ENCODE results near the gene MT1E.

DNA sequence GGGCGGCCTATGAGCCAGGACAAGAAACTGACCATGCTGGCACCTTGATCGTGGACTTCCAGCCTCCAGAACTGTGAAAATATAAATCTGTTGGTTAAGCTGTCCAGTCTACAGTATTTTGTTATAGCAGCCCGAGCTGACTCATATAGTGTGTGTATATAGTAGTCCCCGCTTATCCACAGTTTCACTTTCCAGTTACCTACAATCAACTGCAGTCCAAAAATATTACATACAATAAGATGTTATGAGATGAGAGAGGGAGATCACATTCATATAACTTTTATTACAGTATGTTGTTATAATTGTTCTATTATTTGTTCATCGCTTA, 31.3 kb upstream of the MT1E start:
- TF ChIP-seq, protein P1, sequence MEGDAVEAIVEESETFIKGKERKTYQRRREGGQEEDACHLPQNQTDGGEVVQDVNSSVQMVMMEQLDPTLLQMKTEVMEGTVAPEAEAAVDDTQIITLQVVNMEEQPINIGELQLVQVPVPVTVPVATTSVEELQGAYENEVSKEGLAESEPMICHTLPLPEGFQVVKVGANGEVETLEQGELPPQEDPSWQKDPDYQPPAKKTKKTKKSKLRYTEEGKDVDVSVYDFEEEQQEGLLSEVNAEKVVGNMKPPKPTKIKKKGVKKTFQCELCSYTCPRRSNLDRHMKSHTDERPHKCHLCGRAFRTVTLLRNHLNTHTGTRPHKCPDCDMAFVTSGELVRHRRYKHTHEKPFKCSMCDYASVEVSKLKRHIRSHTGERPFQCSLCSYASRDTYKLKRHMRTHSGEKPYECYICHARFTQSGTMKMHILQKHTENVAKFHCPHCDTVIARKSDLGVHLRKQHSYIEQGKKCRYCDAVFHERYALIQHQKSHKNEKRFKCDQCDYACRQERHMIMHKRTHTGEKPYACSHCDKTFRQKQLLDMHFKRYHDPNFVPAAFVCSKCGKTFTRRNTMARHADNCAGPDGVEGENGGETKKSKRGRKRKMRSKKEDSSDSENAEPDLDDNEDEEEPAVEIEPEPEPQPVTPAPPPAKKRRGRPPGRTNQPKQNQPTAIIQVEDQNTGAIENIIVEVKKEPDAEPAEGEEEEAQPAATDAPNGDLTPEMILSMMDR (IDR thresholded peaks at IDR 0.05 in 2 of 3, conservative IDR thresholded peaks at IDR 0.05 in 1 of 3; ENCODE audit: borderline replicate concordance in 1 of 3, insufficient read depth in 1 of 3, low read depth in 2 of 3, low read length in 2 of 3) = no peak
- TF ChIP-seq, protein P2, sequence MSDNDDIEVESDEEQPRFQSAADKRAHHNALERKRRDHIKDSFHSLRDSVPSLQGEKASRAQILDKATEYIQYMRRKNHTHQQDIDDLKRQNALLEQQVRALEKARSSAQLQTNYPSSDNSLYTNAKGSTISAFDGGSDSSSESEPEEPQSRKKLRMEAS (IDR thresholded peaks at IDR 0.05) = no peak
- TF ChIP-seq POLR2AphosphoS5 (IDR thresholded peaks at IDR 0.05; ENCODE audit: low read depth, low read length) = no peak
- no peak for TF ChIP-seq TCF7L2 (IDR thresholded peaks at IDR 0.05; ENCODE audit: borderline replicate concordance, extremely low read depth, insufficient read depth, insufficient read length)
- TF ChIP-seq EZH2 (IDR thresholded peaks at IDR 0.05) = no peak
- no peak for TF ChIP-seq POLR2A (IDR thresholded peaks at IDR 0.05; ENCODE audit: borderline replicate concordance, extremely low read depth, insufficient read depth, insufficient read length)
- TF ChIP-seq ZFX (IDR thresholded peaks at IDR 0.05) = no peak
- no peak for TF ChIP-seq SIN3A (IDR thresholded peaks at IDR 0.05; ENCODE audit: low read depth)
- TF ChIP-seq EZH2phosphoT487 (IDR thresholded peaks at IDR 0.05; ENCODE audit: borderline replicate concordance) = no peak
- TF ChIP-seq, protein P3, sequence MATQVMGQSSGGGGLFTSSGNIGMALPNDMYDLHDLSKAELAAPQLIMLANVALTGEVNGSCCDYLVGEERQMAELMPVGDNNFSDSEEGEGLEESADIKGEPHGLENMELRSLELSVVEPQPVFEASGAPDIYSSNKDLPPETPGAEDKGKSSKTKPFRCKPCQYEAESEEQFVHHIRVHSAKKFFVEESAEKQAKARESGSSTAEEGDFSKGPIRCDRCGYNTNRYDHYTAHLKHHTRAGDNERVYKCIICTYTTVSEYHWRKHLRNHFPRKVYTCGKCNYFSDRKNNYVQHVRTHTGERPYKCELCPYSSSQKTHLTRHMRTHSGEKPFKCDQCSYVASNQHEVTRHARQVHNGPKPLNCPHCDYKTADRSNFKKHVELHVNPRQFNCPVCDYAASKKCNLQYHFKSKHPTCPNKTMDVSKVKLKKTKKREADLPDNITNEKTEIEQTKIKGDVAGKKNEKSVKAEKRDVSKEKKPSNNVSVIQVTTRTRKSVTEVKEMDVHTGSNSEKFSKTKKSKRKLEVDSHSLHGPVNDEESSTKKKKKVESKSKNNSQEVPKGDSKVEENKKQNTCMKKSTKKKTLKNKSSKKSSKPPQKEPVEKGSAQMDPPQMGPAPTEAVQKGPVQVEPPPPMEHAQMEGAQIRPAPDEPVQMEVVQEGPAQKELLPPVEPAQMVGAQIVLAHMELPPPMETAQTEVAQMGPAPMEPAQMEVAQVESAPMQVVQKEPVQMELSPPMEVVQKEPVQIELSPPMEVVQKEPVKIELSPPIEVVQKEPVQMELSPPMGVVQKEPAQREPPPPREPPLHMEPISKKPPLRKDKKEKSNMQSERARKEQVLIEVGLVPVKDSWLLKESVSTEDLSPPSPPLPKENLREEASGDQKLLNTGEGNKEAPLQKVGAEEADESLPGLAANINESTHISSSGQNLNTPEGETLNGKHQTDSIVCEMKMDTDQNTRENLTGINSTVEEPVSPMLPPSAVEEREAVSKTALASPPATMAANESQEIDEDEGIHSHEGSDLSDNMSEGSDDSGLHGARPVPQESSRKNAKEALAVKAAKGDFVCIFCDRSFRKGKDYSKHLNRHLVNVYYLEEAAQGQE (IDR thresholded peaks at IDR 0.05; ENCODE audit: low read depth) = no peak
- TF ChIP-seq JUND (IDR thresholded peaks at IDR 0.05) = no peak
